ENCODE data around the gene POU3F1.

DNA sequence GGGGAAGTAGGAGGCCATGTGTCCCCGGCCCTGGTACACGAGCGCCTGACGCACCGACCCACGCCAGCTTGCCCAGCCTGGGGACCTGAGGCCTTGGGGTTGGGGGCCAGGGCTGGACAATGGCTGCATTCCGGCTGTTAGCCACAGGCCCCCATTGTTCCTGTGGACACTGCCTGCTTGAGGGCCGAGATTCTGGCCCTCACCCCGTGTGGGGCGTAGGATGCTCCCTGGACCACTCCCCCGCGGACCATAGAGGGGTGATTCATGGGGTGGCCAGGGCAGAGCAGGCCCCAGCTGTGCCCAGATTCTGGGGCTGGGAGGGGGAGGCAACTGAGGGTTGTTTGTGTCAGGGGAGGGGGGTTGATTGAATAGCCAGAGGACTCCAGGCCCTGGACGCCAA, 11.7 kb downstream of the POU3F1 start:
- TF ChIP-seq, protein P1, sequence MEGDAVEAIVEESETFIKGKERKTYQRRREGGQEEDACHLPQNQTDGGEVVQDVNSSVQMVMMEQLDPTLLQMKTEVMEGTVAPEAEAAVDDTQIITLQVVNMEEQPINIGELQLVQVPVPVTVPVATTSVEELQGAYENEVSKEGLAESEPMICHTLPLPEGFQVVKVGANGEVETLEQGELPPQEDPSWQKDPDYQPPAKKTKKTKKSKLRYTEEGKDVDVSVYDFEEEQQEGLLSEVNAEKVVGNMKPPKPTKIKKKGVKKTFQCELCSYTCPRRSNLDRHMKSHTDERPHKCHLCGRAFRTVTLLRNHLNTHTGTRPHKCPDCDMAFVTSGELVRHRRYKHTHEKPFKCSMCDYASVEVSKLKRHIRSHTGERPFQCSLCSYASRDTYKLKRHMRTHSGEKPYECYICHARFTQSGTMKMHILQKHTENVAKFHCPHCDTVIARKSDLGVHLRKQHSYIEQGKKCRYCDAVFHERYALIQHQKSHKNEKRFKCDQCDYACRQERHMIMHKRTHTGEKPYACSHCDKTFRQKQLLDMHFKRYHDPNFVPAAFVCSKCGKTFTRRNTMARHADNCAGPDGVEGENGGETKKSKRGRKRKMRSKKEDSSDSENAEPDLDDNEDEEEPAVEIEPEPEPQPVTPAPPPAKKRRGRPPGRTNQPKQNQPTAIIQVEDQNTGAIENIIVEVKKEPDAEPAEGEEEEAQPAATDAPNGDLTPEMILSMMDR (IDR thresholded peaks at IDR 0.05; ENCODE audit: low read length): no peak
- no peak for TF ChIP-seq EZH2 (optimal IDR thresholded peaks at IDR 0.05; ENCODE audit: low read depth, low read length)
